HEK293 (cell line): ENCODE results near the gene CUTC.

Experiments
- CTCF ChIA-PET: fragments of 350-600 bp; formaldehyde crosslinking; extraction: SDS; loops from one replicate; lab custom pipeline; 2021; ENCODE audit warnings: antibody characterized with exemption; lab: Yijun Ruan, JAX
- POLR2A ChIA-PET: fragments of 300-600 bp; formaldehyde crosslinking; extraction: SDS; loops from one replicate; lab custom pipeline; 2020; ENCODE audit warnings: antibody characterized with exemption, inconsistent platforms; lab: Yijun Ruan, JAX
- H3K27ac ChIP-seq: fragments of 200-500 bp; sonication (Bioruptor generic); 2 replicates; pipeline ENCODE4 v1.5.1; 2014; ENCODE audit warnings: low read depth, low read length, control low read depth, inconsistent platforms; ENCODE audit errors: extremely low read depth
- H3K36me3 ChIP-seq, 2 experiments: fragments of 200-500 bp in 1 of 2; sonication (Bioruptor generic) in 1 of 2; 1 replicate in 1 of 2; 2 replicates in 1 of 2; pipeline ENCODE4 v1.5.1; 2014 to 2017; ENCODE audit warnings: inconsistent platforms in 2 of 2, low read length in 2 of 2; ENCODE audit not compliant: control insufficient read depth in 2 of 2, insufficient read depth in 1 of 2
- H3K4me1 ChIP-seq: fragments of 200-500 bp; sonication (Bioruptor generic); 2 replicates; pipeline ENCODE4 v1.5.1; 2014; ENCODE audit warnings: mild to moderate bottlenecking, low read length, inconsistent platforms; ENCODE audit not compliant: control insufficient read depth, insufficient read depth
- H3K4me3 ChIP-seq: 2 replicates; pipeline ENCODE4 v1.5.1; 2011; ENCODE audit warnings: low read depth, mild to moderate bottlenecking, control low read depth, low read length, moderate library complexity
- H3K9me3 ChIP-seq: fragments of 200-500 bp; sonication (Bioruptor generic); 2 replicates; pipeline ENCODE4 v1.5.1; 2014; ENCODE audit warnings: low read depth, low read length, inconsistent platforms; ENCODE audit not compliant: control insufficient read depth, insufficient read depth
- FEZF1 ChIP-seq: fragments of 450-650 bp; formaldehyde crosslinking; IDR thresholded peaks from 2 replicates; pipeline ENCODE4 v1.5.1; 2016; ENCODE audit warnings: missing biosample characterization, missing genetic modification characterization
- GLI2 ChIP-seq: fragments of 450-650 bp; formaldehyde crosslinking; IDR thresholded peaks from 2 replicates; pipeline ENCODE4; 2017; ENCODE audit warnings: missing biosample characterization, missing genetic modification characterization, low read depth, borderline replicate concordance
- KLF17 ChIP-seq: fragments of 450-650 bp; formaldehyde crosslinking; IDR thresholded peaks from 2 replicates; pipeline ENCODE4 v1.5.1; 2016; ENCODE audit warnings: missing biosample characterization, missing genetic modification characterization
- KLF8 ChIP-seq: fragments of 450-650 bp; formaldehyde crosslinking; IDR thresholded peaks from 2 replicates; pipeline ENCODE4 v1.5.1; 2016; ENCODE audit warnings: missing biosample characterization, missing genetic modification characterization
- RBAK ChIP-seq: fragments of 450-650 bp; formaldehyde crosslinking; IDR thresholded peaks from 2 replicates; pipeline ENCODE4 v1.5.1; 2016; ENCODE audit warnings: missing biosample characterization, missing genetic modification characterization
- SCRT1 ChIP-seq: fragments of 450-650 bp; formaldehyde crosslinking; IDR thresholded peaks from 2 replicates; pipeline ENCODE4 v1.5.1; 2016; ENCODE audit warnings: missing biosample characterization, missing genetic modification characterization, borderline replicate concordance
- SCRT2 ChIP-seq: fragments of 450-650 bp; formaldehyde crosslinking; IDR thresholded peaks from 2 replicates; pipeline ENCODE4 v1.5.1; 2016; ENCODE audit warnings: missing biosample characterization, missing genetic modification characterization
- YY1 ChIP-seq: fragments of 450-650 bp; formaldehyde crosslinking; IDR thresholded peaks from 2 replicates; pipeline ENCODE4 v1.5.1; 2018; ENCODE audit warnings: missing biosample characterization, missing genetic modification characterization
- ZBTB11 ChIP-seq: fragments of 450-650 bp; formaldehyde crosslinking; conservative IDR thresholded peaks from 2 replicates; pipeline ENCODE4 v1.5.1; 2016; ENCODE audit warnings: low read depth, missing biosample characterization, missing genetic modification characterization
- ZBTB21 ChIP-seq: fragments of 450-650 bp; formaldehyde crosslinking; IDR thresholded peaks from 2 replicates; pipeline ENCODE4 v1.5.1; 2017; ENCODE audit warnings: missing biosample characterization, missing genetic modification characterization
- ZNF121 ChIP-seq: fragments of 450-650 bp; formaldehyde crosslinking; IDR thresholded peaks from 2 replicates; pipeline ENCODE4 v1.5.1; 2016; ENCODE audit warnings: missing biosample characterization, missing genetic modification characterization
- ZNF146 ChIP-seq: fragments of 450-650 bp; formaldehyde crosslinking; IDR thresholded peaks from 2 replicates; pipeline ENCODE4 v1.5.1; 2016; ENCODE audit warnings: missing biosample characterization, missing genetic modification characterization
- ZNF157 ChIP-seq: fragments of 450-650 bp; formaldehyde crosslinking; IDR thresholded peaks from 2 replicates; pipeline ENCODE4 v1.5.1; 2016; ENCODE audit warnings: missing biosample characterization, missing genetic modification characterization
- ZNF184 ChIP-seq: fragments of 450-650 bp; IDR thresholded peaks from 2 replicates; pipeline ENCODE4 v1.5.1; 2018; ENCODE audit warnings: missing biosample characterization, mild to moderate bottlenecking, missing genetic modification characterization
- ZNF202 ChIP-seq: fragments of 450-650 bp; formaldehyde crosslinking; IDR thresholded peaks from 2 replicates; pipeline ENCODE4 v1.5.1; 2016; ENCODE audit warnings: missing biosample characterization, missing genetic modification characterization, borderline replicate concordance
- ZNF211 ChIP-seq: fragments of 450-650 bp; formaldehyde crosslinking; IDR thresholded peaks from 2 replicates; pipeline ENCODE4 v1.5.1; 2016; ENCODE audit warnings: low read depth, missing biosample characterization, missing genetic modification characterization
- ZNF311 ChIP-seq: fragments of 450-650 bp; formaldehyde crosslinking; IDR thresholded peaks from 2 replicates; pipeline ENCODE4 v1.5.1; 2017; ENCODE audit warnings: missing biosample characterization, missing genetic modification characterization, borderline replicate concordance
- ZNF366 ChIP-seq: fragments of 450-650 bp; formaldehyde crosslinking; conservative IDR thresholded peaks from 2 replicates; pipeline ENCODE4 v1.5.1; 2016; ENCODE audit warnings: missing biosample characterization, missing genetic modification characterization
- ZNF423 ChIP-seq: fragments of 450-650 bp; formaldehyde crosslinking; IDR thresholded peaks from 2 replicates; pipeline ENCODE4 v1.5.1; 2016; ENCODE audit warnings: missing biosample characterization, missing genetic modification characterization
- ZNF585B ChIP-seq: fragments of 450-650 bp; formaldehyde crosslinking; IDR thresholded peaks from 2 replicates; pipeline ENCODE4 v1.5.1; 2016; ENCODE audit warnings: missing biosample characterization, missing genetic modification characterization
- ZNF623 ChIP-seq: fragments of 450-650 bp; formaldehyde crosslinking; IDR thresholded peaks from 2 replicates; pipeline ENCODE4 v1.5.1; 2016; ENCODE audit warnings: missing biosample characterization, missing genetic modification characterization
- ZNF658 ChIP-seq: fragments of 450-650 bp; formaldehyde crosslinking; IDR thresholded peaks from 2 replicates; pipeline ENCODE4; 2016; ENCODE audit warnings: missing biosample characterization, missing genetic modification characterization
- ZNF660 ChIP-seq: fragments of 450-650 bp; IDR thresholded peaks from 2 replicates; pipeline ENCODE4 v1.5.1; 2018; ENCODE audit warnings: missing biosample characterization, mild to moderate bottlenecking, missing genetic modification characterization
- ZNF670 ChIP-seq: fragments of 450-650 bp; formaldehyde crosslinking; IDR thresholded peaks from 2 replicates; pipeline ENCODE4 v1.5.1; 2016; ENCODE audit warnings: missing biosample characterization, missing genetic modification characterization, low read depth
- ZXDB ChIP-seq: fragments of 450-650 bp; formaldehyde crosslinking; IDR thresholded peaks from 2 replicates; pipeline ENCODE4 v1.5.1; 2016; ENCODE audit warnings: missing biosample characterization, missing genetic modification characterization
- TF ChIP-seq, protein P1 (sequence below): fragments of 450-650 bp; formaldehyde crosslinking; IDR thresholded peaks from 2 replicates; pipeline ENCODE4 v1.5.1; 2016; ENCODE audit warnings: missing biosample characterization, missing genetic modification characterization
- TF ChIP-seq, protein P2 (sequence below): fragments of 450-650 bp; IDR thresholded peaks from 2 replicates; pipeline ENCODE4 v1.5.1; 2018; ENCODE audit warnings: missing biosample characterization, missing genetic modification characterization

CUTC gene

DNA sequence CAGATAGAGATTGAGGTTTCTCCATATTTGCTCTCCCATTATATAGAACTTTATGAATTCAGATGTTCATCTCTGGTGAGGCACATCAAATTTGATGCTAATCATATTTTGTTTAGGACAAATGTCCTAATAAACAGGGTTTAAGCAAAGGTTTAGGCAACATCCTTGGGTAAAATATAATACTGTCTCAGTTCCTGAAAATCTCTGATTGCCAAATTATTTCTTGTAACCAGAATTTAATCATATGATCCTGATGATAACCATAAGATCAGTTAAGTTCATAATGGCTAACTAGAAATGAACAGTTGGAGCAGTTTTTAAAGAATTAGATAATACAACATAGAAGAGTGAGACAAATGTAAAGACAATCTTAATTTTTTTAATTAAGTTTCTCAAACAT is 18.6 kb downstream of the CUTC start (continued):
- TF ChIP-seq KLF17 (tag by site-specific recombination): no peak
- TF ChIP-seq ZNF423 (tag by site-specific recombination): no peak
- no peak for TF ChIP-seq KLF8 (tag by site-specific recombination)
- TF ChIP-seq, protein P1, sequence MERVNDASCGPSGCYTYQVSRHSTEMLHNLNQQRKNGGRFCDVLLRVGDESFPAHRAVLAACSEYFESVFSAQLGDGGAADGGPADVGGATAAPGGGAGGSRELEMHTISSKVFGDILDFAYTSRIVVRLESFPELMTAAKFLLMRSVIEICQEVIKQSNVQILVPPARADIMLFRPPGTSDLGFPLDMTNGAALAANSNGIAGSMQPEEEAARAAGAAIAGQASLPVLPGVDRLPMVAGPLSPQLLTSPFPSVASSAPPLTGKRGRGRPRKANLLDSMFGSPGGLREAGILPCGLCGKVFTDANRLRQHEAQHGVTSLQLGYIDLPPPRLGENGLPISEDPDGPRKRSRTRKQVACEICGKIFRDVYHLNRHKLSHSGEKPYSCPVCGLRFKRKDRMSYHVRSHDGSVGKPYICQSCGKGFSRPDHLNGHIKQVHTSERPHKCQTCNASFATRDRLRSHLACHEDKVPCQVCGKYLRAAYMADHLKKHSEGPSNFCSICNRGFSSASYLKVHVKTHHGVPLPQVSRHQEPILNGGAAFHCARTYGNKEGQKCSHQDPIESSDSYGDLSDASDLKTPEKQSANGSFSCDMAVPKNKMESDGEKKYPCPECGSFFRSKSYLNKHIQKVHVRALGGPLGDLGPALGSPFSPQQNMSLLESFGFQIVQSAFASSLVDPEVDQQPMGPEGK (tag by site-specific recombination): no peak
- no peak for TF ChIP-seq ZNF658 (tag by site-specific recombination)

DNA sequence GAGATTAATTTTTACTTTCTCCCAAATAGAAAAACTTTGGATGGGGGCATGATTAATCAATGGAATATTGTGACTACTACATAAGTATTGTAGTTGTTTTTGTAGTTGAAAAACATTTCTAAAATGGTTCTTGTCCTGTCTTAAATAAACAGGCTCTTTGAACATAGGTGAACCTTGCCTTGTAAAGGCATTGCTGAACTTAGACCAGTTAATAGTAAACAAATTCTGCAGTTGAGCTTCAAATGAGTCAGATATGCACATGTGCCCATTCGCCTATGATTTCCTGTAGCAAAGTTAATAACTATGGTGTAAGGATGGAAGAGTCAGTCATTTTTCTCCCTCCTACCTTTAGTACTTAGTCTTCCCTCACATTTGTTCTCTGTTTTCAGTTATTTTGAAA is 22.6 kb downstream of the CUTC start:
- H3K9me3 ChIP-seq: no peaks in the 10 kb centered on the region
- H3K27ac ChIP-seq: no peak overlapping the region
- H3K4me3 ChIP-seq: no peak overlapping the region
- no peaks in the 10 kb centered on the region for H3K4me1 ChIP-seq
- ChIA-PET POLR2A (no interaction called here), CTCF (interaction anchor here (0.6 to 1.1 kb wide), 2 partner anchors 22 to 91 kb away, joined by 3 read pairs; no protein-coding TSS in a partner anchor)
- TF ChIP-seq SCRT2 (tag by site-specific recombination) (no peak), ZNF211 (no peak), RBAK (tag by site-specific recombination) (no peak), ZNF202 (tag by site-specific recombination) (no peak), ZNF157 (no peak), YY1 (tag by site-specific recombination) (no peak), ZNF311 (no peak), ZNF366 (no peak), ZBTB11 (tag by site-specific recombination) (no peak), ZNF585B (tag by site-specific recombination) (no peak), ZNF184 (tag by site-specific recombination) (no peak), ZNF121 (no peak), KLF8 (tag by site-specific recombination) (no peak)
- peaks cover 41 to 84% of the 10 kb centered on the region in 2 experiments for H3K36me3 ChIP-seq

GRCh38 chr10:99756159-99756558 is 24.1 kb downstream of the CUTC start:
- Histone ChIP-seq H3K27ac (no peak overlapping the region), H3K4me3 (no peak overlapping the region), H3K9me3 (no peaks in the 10 kb centered on the region), H3K4me1 (no peaks in the 10 kb centered on the region), H3K36me3 (peaks cover 28 to 81% of the 10 kb centered on the region in 2 experiments)
- CTCF ChIA-PET: interaction anchor here (0.6 kb wide), 1 partner anchor 166 kb away, joined by 5 read pairs; no protein-coding TSS in a partner anchor
- POLR2A ChIA-PET: no interaction called here
- TF ChIP-seq ZNF146 (tag by site-specific recombination): no peak
- peak; percentile 75 for TF ChIP-seq SCRT2 (tag by site-specific recombination)
- TF ChIP-seq, protein P2, sequence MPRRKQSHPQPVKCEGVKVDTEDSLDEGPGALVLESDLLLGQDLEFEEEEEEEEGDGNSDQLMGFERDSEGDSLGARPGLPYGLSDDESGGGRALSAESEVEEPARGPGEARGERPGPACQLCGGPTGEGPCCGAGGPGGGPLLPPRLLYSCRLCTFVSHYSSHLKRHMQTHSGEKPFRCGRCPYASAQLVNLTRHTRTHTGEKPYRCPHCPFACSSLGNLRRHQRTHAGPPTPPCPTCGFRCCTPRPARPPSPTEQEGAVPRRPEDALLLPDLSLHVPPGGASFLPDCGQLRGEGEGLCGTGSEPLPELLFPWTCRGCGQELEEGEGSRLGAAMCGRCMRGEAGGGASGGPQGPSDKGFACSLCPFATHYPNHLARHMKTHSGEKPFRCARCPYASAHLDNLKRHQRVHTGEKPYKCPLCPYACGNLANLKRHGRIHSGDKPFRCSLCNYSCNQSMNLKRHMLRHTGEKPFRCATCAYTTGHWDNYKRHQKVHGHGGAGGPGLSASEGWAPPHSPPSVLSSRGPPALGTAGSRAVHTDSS (tag by site-specific recombination): no peak
- TF ChIP-seq FEZF1 (tag by site-specific recombination): no peak
- TF ChIP-seq ZNF423 (tag by site-specific recombination): no peak
- TF ChIP-seq ZNF670 (tag by site-specific recombination): no peak
- no peak for TF ChIP-seq ZBTB21 (tag by site-specific recombination)
- TF ChIP-seq ZXDB: no peak
- TF ChIP-seq SCRT1 (tag by site-specific recombination): peak; percentile 75
- no peak for TF ChIP-seq ZNF660
- no peak for TF ChIP-seq ZNF623 (tag by site-specific recombination)
- no peak for TF ChIP-seq GLI2
- TF ChIP-seq ZNF121: no peak
